HG03457 (cell line): ENCODE measurements around the gene BCAP29.

ENCODE experiments used
- ATAC-seq: cut with Tn5 transposase; IDR thresholded peaks from one replicate; pipeline ENCODE4 v1.9.1; 2021; ENCODE audit warnings: moderate number of reproducible peaks; ENCODE audit not compliant: unreplicated experiment

The BCAP29 gene

GRCh38 chr7:107661865-107662379, 81.9 kb downstream of the BCAP29 start:
- no peak for ATAC-seq

- no peak for ATAC-seq
Measured at GRCh38 chr7:107663196-107663595, 83.2 kb downstream of the BCAP29 start.

- no peak for ATAC-seq
Measured at GRCh38 chr7:107666790-107667189, 86.7 kb downstream of the BCAP29 start.

- ATAC-seq: no peak
Measured at GRCh38 chr7:107667341-107667740, 87.3 kb downstream of the BCAP29 start.

GRCh38 chr7:107668296-107668695, 88.2 kb downstream of the BCAP29 start:
- ATAC-seq: no peak
